Transverse colon (tissue), 4 donors: ENCODE measurements around the gene SPEN. TPM values are rescaled to one million over a fixed set of nuclear protein-coding genes. Genes with fewer than 3 reads are reported as not detected.

Experiments used
- DNase-seq: peaks from one replicate; pipeline ENCODE4 v3.0.0-alpha.2; 2019
- H3K27ac ChIP-seq, 4 donors: fragments of 200-600 bp; sonication (generic); 2 replicates each; pipeline ENCODE4 v1.5.1; 2016 to 2018; ENCODE audit warnings: inconsistent platforms in 4 of 4
- H3K27me3 ChIP-seq: fragments of 200-600 bp; sonication (generic); 2 replicates; pipeline ENCODE4 v1.5.1; 2017; ENCODE audit warnings: inconsistent platforms
- H3K36me3 ChIP-seq, 4 donors: fragments of 200-600 bp; sonication (generic); 2 replicates each; pipeline ENCODE4 v1.5.1; 2017 to 2019; ENCODE audit warnings: inconsistent platforms in 4 of 4
- H3K4me1 ChIP-seq, 4 donors: fragments of 200-600 bp; sonication (generic); 2 replicates each; pipeline ENCODE4 v1.5.1; 2017 to 2020; ENCODE audit warnings: inconsistent platforms in 4 of 4
- H3K4me3 ChIP-seq, 4 donors: fragments of 200-600 bp; sonication (generic); 1 replicate in 1 of 4; 2 replicates in 3 of 4; pipeline versions ENCODE4 v1.5.1 to v1.6.1; 2017 to 2019; ENCODE audit warnings: inconsistent platforms in 4 of 4
- H3K9me3 ChIP-seq, 2 donors: fragments of 200-600 bp; sonication (generic); 2 replicates each; pipeline ENCODE4 v1.5.1; 2017 to 2019; ENCODE audit warnings: inconsistent platforms in 2 of 2
- EP300 ChIP-seq: sonication (generic); formaldehyde crosslinking; IDR thresholded peaks from one replicate; pipeline ENCODE4 v1.6.1; 2017; ENCODE audit warnings: antibody characterized with exemption, low read depth
- POLR2A ChIP-seq: fragments of 450-650 bp; IDR thresholded peaks from one replicate; pipeline ENCODE4 v1.6.1; 2016; ENCODE audit warnings: antibody characterized with exemption, mild to moderate bottlenecking, moderate library complexity
- POLR2AphosphoS5 ChIP-seq, 3 donors: sonication (generic); formaldehyde crosslinking; IDR thresholded peaks; one replicate each; pipeline ENCODE4 v1.6.1; 2016; ENCODE audit warnings: antibody characterized with exemption in 3 of 3
- WGBS, 2 donors: methylation state at CpG; one replicate each; pipeline ENCODE4 v1.1.5; 2018; ENCODE audit warnings: low coverage in 1 of 2; 5-methylcytosine and 5-hydroxymethylcytosine counted together
- in situ Hi-C, 4 donors: fragments of 200-750 bp; cut with MboI; loops; one replicate each; pipeline versions ENCODE4 v1.15.0 to v1.15.1; 2017; ENCODE audit warnings: low sequenced_read_pairs in 3 of 4, low pct_ligation_motif_present in 1 of 4, low pct_unique_long_range_greater_than_20kb in 1 of 4
- intact Hi-C: fragments of 100-400 bp; cut with DNase I; formaldehyde crosslinking; loops from one replicate; pipeline ENCODE4 v1.15.1; 2023; ENCODE audit warnings: low total_unique reads
- total RNA-seq, 4 donors: library from RNA; depleted of rRNA; stranded (reverse); fragments of >200 nt; gene quantifications; one replicate each; pipeline ENCODE4 v1.1.0, GENCODE V29; 2016
- TF ChIP-seq, protein P1 (sequence below), 5 experiments: fragments of 200-600 bp in 3 of 5; fragments of 450-650 bp in 2 of 5; sonication (generic) in 3 of 5; IDR thresholded peaks; 1 replicate in 2 of 5; 2 replicates in 3 of 5; pipeline ENCODE4 v1.5.1; 2016 to 2017; ENCODE audit warnings: antibody characterized with exemption in 5 of 5, inconsistent platforms in 3 of 5, mild to moderate bottlenecking in 2 of 5, moderate library complexity in 1 of 5

SPEN gene
- total RNA-seq, 4 donors from 2014 or later = 28.4 to 81.9 (median 42.6) TPM

DNA sequence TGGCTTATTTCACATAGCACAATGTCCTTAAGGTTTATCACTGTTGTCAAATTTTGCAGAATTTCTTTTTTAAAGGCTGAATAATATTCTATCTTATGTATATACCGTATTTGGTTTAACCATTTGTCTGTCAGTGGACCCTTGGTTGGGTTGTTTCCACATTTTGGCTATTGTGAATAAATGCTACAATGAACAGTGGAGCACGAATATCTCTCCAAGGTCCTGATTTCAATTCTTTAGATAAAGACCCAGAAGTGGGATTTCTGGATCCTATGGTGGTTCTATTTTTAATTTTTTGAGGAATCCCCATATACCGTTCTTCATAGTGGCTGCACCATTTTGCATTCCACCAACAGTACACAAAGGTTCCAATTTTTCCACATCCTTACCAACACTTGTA lies 134.2 kb downstream of the SPEN start:
- in situ Hi-C loops = loop anchor here (10.0 to 25.0 kb wide), 3 partner anchors 167 to 177 kb away; partner anchors contain the start of gene UQCRHL (in 3 of the 4)

DNA sequence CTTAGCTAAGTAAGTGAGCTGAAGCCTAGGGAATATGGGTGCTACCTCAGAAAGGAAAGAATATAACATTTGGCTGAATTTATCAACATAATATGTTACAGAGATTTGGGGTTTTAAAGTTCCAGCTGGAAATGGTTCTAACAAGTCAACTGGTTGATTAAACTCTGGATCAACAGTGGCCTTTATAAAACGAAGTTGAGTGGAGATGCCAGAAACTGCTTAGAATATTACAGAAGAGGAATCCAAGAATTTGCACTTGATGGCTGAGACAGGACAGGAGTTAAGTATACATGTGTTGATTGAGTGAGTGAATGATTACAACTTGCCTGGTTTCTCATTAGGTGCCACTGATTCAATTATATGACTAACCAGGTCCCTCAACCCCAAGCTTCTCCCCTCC lies 135.8 kb downstream of the SPEN start:
- no peaks in the 10 kb centered on the region for H3K9me3 ChIP-seq
- intact Hi-C loops = no loop called here
- no peaks in the 10 kb centered on the region for H3K4me1 ChIP-seq
- H3K27ac ChIP-seq = no peak overlapping the region
- WGBS, 2 donors = 34 to 43% methylated on average over 1 of the region's 1 CpG
- no peaks in the 10 kb centered on the region for H3K27me3 ChIP-seq
- DNase-seq = no peak
- TF ChIP-seq, protein P1, sequence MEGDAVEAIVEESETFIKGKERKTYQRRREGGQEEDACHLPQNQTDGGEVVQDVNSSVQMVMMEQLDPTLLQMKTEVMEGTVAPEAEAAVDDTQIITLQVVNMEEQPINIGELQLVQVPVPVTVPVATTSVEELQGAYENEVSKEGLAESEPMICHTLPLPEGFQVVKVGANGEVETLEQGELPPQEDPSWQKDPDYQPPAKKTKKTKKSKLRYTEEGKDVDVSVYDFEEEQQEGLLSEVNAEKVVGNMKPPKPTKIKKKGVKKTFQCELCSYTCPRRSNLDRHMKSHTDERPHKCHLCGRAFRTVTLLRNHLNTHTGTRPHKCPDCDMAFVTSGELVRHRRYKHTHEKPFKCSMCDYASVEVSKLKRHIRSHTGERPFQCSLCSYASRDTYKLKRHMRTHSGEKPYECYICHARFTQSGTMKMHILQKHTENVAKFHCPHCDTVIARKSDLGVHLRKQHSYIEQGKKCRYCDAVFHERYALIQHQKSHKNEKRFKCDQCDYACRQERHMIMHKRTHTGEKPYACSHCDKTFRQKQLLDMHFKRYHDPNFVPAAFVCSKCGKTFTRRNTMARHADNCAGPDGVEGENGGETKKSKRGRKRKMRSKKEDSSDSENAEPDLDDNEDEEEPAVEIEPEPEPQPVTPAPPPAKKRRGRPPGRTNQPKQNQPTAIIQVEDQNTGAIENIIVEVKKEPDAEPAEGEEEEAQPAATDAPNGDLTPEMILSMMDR (IDR thresholded peaks at IDR 0.05) = no peak
- TF ChIP-seq POLR2A = no peak
- no peak for TF ChIP-seq EP300
- no peak for TF ChIP-seq POLR2AphosphoS5 (IDR thresholded peaks at IDR 0.05)
- in situ Hi-C loops = loop anchor here (10.0 to 25.0 kb wide), 3 partner anchors 168 to 178 kb away; partner anchors contain the start of gene UQCRHL (in 3 of the 4)
- no peaks in the 10 kb centered on the region for H3K36me3 ChIP-seq
- no peak overlapping the region for H3K4me3 ChIP-seq

More for the DNA sequence above, 134.2 kb downstream of the SPEN start:
- Histone ChIP-seq H3K4me3 (no peak overlapping the region), H3K36me3 (no peaks in the 10 kb centered on the region), H3K9me3 (no peaks in the 10 kb centered on the region), H3K4me1 (no peaks in the 10 kb centered on the region), H3K27ac (no peak overlapping the region), H3K27me3 (no peaks in the 10 kb centered on the region)
- no peak for TF ChIP-seq POLR2A
- TF ChIP-seq, protein P1 (IDR thresholded peaks at IDR 0.05) = no peak
- intact Hi-C loops = no loop called here
- no peak for DNase-seq
- WGBS, 2 donors = 72 to 92% methylated on average over 3 of the region's 3 CpGs

GRCh38 chr1:15985611-15986297 lies 138.2 kb downstream of the SPEN start:
- Histone ChIP-seq H3K4me1 (no peaks in the 10 kb centered on the region), H3K36me3 (no peaks in the 10 kb centered on the region), H3K9me3 (no peaks in the 10 kb centered on the region), H3K27ac (no peak overlapping the region), H3K27me3 (no peaks in the 10 kb centered on the region), H3K4me3 (no peak overlapping the region)
- in situ Hi-C loops = loop anchor here (10.0 to 25.0 kb wide), 3 partner anchors 171 to 181 kb away; partner anchors contain the start of gene UQCRHL (in 3 of the 4)
- WGBS, 2 donors = 29 to 49% methylated on average over 2 to 5 of the region's 5 CpGs
- DNase-seq = no peak
- intact Hi-C loops = no loop called here
- TF ChIP-seq POLR2AphosphoS5 (IDR thresholded peaks at IDR 0.05) (no peak), POLR2A (no peak), EP300 (no peak)
- TF ChIP-seq, protein P1 (IDR thresholded peaks at IDR 0.05) = no peak

GRCh38 chr1:15988856-15989736 lies 141.6 kb downstream of the SPEN start:
- no peak for TF ChIP-seq POLR2AphosphoS5 (IDR thresholded peaks at IDR 0.05)
- no peak for TF ChIP-seq POLR2A
- TF ChIP-seq EP300 = no peak
- TF ChIP-seq, protein P1 (IDR thresholded peaks at IDR 0.05) = no peak

More at GRCh38 chr1:15988856-15989736, 141.6 kb downstream of the SPEN start:
- intact Hi-C loops (no loop called here), in situ Hi-C loops (loop anchor here (10.0 to 25.0 kb wide), 3 partner anchors 174 to 184 kb away; partner anchors contain the start of gene UQCRHL (in 3 of the 4))
- Histone ChIP-seq H3K4me1 (no peaks in the 10 kb centered on the region), H3K27me3 (no peaks in the 10 kb centered on the region), H3K4me3 (no peak overlapping the region), H3K36me3 (no peaks in the 10 kb centered on the region), H3K9me3 (no peaks in the 10 kb centered on the region), H3K27ac (no peak overlapping the region)
- DNase-seq = no peak
- 83 to 91% methylated on average over 4 to 13 of the region's 13 CpGs for WGBS, 2 donors
